TTC549 (cell line): ENCODE measurements around the gene SEBOX.
"Not testable (repeated sequence)": the region's sequence is repeated elsewhere in the genome, so short reads cannot be mapped to it uniquely, and the experiment has no call there.

Source experiments
- FAIRE-seq: peaks from 2 replicates; lab custom pipeline; 2012; peaks lifted over from hg19 to GRCh38; lab: Jason Lieb, UNC

Gene SEBOX

GRCh38 chr17:28338769-28339212, 26.2 kb downstream of the SEBOX start:
- FAIRE-seq = not testable (repeated sequence)

- no peak for FAIRE-seq
Observed at GRCh38 chr17:28338056-28338768, 26.8 kb downstream of the SEBOX start.

GRCh38 chr17:28335959-28336871, 28.8 kb downstream of the SEBOX start:
- FAIRE-seq = no peak

- peak; percentile 97 for FAIRE-seq
Observed at GRCh38 chr17:28335201-28335958, 29.6 kb downstream of the SEBOX start, which contains the start of the genes IFT20 and TNFAIP1. Gene IFT20 (minus strand): TSS chr17:28335472. CDS start chr17:28331985, 3,487 bp downstream. Gene TNFAIP1 (plus strand): TSS chr17:28335761. CDS start chr17:28339522, 3,761 bp downstream.

- no peak for FAIRE-seq
Observed at GRCh38 chr17:28334666-28335200, 30.3 kb downstream of the SEBOX start.

- no peak for FAIRE-seq
Observed at GRCh38 chr17:28334171-28334570, 30.8 kb downstream of the SEBOX start.

- no peak for FAIRE-seq
Observed at GRCh38 chr17:28333083-28333746, 31.8 kb downstream of the SEBOX start.

GRCh38 chr17:28331891-28332420, 33.0 kb downstream of the SEBOX start:
- no peak for FAIRE-seq

- FAIRE-seq = no peak
Observed at GRCh38 chr17:28330671-28331070, 34.3 kb downstream of the SEBOX start.

GRCh38 chr17:28328325-28328724, 36.7 kb downstream of the SEBOX start:
- no peak for FAIRE-seq

- FAIRE-seq = no peak
Observed at GRCh38 chr17:28327709-28328108, 37.3 kb downstream of the SEBOX start.

- FAIRE-seq = no peak
Observed at GRCh38 chr17:28327031-28327607, 37.9 kb downstream of the SEBOX start.

- no peak for FAIRE-seq
Observed at GRCh38 chr17:28326114-28326513, 38.9 kb downstream of the SEBOX start.

GRCh38 chr17:28325211-28325610, 39.8 kb downstream of the SEBOX start:
- no peak for FAIRE-seq

GRCh38 chr17:28324781-28325180, 40.2 kb downstream of the SEBOX start:
- FAIRE-seq = no peak

GRCh38 chr17:28324267-28324745, 40.7 kb downstream of the SEBOX start:
- no peak for FAIRE-seq

- FAIRE-seq = no peak
Observed at GRCh38 chr17:28320215-28321061, 44.6 kb downstream of the SEBOX start.

GRCh38 chr17:28319598-28319935, 45.4 kb downstream of the SEBOX start:
- FAIRE-seq = no peak

GRCh38 chr17:28318759-28319597, 46.0 kb downstream of the SEBOX start, which contains the start of gene TMEM97:
Gene TMEM97 (plus strand): TSS chr17:28319200. CDS start chr17:28319240, 40 bp downstream.
- FAIRE-seq = peak; percentile 63
